Peyer's patch (tissue), 4 donors: Measurements from ENCODE around the gene CRYBG3.

Experiments used
- CTCF ChIP-seq, 6 experiments: fragments of 450-650 bp in 4 of 6; fragments of 200-600 bp in 2 of 6; sonication (generic) in 1 of 6; IDR thresholded peaks; one replicate each; pipeline ENCODE4 v1.5.1; 2017 to 2019; ENCODE audit warnings: antibody characterized with exemption in 6 of 6, mild to moderate bottlenecking in 3 of 6, moderate library complexity in 1 of 6
- POLR2A ChIP-seq, 2 donors: fragments of 450-650 bp; IDR thresholded peaks; one replicate each; pipeline ENCODE4 v1.5.1; 2017; ENCODE audit warnings: antibody characterized with exemption in 2 of 2, mild to moderate bottlenecking in 2 of 2, moderate library complexity in 2 of 2

DNA sequence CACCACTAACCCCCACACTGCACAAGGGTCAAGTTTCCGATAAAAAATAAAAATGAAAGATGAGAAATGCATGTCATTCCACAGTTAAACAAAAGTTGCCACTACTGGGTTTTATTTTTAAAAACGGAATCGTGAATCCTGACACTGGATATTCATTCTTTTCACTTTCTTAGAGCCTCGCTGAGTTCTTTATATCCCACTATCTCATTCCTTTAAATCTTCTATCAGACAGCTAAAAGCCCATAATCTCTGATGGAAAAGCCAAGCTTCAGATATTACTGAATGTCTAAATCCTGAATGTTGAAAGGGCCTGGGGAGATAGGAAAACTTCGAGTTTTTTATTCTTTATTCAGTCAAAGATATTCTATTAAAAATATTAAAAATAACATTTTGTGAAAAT, 138.7 kb downstream of the CRYBG3 start:
- no peak for TF ChIP-seq POLR2A (IDR thresholded peaks at IDR 0.05)
- TF ChIP-seq CTCF (IDR thresholded peaks at IDR 0.05), result no peak
